HEK293 (cell line): ENCODE results near the gene HPCAL1.

Experiments
- CTCF ChIP-seq: fragments of 450-650 bp; formaldehyde crosslinking; IDR thresholded peaks from 2 replicates; pipeline ENCODE4 v1.5.1; 2016; ENCODE audit warnings: missing biosample characterization, missing genetic modification characterization
- MZF1 ChIP-seq: fragments of 450-650 bp; formaldehyde crosslinking; IDR thresholded peaks from 2 replicates; pipeline ENCODE4 v1.5.1; 2017; ENCODE audit warnings: missing biosample characterization, missing genetic modification characterization, borderline replicate concordance
- REST ChIP-seq: fragments of 450-650 bp; formaldehyde crosslinking; IDR thresholded peaks from 2 replicates; pipeline ENCODE4 v1.5.1; 2016; ENCODE audit warnings: missing biosample characterization, missing genetic modification characterization
- TSHZ1 ChIP-seq: fragments of 450-650 bp; formaldehyde crosslinking; IDR thresholded peaks from 2 replicates; pipeline ENCODE4 v1.5.1; 2016; ENCODE audit warnings: missing biosample characterization, missing genetic modification characterization, borderline replicate concordance
- YY1 ChIP-seq: fragments of 450-650 bp; formaldehyde crosslinking; IDR thresholded peaks from 2 replicates; pipeline ENCODE4 v1.5.1; 2018; ENCODE audit warnings: missing biosample characterization, missing genetic modification characterization
- ZBTB26 ChIP-seq: fragments of 450-650 bp; formaldehyde crosslinking; optimal IDR thresholded peaks from 2 replicates; pipeline ENCODE3; 2016; ENCODE audit warnings: missing biosample characterization, mild to moderate bottlenecking, missing genetic modification characterization
- ZNF140 ChIP-seq: fragments of 450-650 bp; formaldehyde crosslinking; IDR thresholded peaks from 2 replicates; pipeline ENCODE4 v1.5.1; 2016; ENCODE audit warnings: missing biosample characterization, missing genetic modification characterization
- ZNF223 ChIP-seq: fragments of 450-650 bp; formaldehyde crosslinking; IDR thresholded peaks from 2 replicates; pipeline ENCODE4 v1.5.1; 2016; ENCODE audit warnings: missing biosample characterization, missing genetic modification characterization
- ZNF274 ChIP-seq, 2 experiments: fragments of 200-500 bp in 1 of 2; fragments of 450-650 bp in 1 of 2; sonication (Bioruptor generic) in 1 of 2; formaldehyde crosslinking in 1 of 2; IDR thresholded peaks; 2 replicates each; pipeline versions ENCODE4 v1.5.1 to v1.6.1; 2014 to 2016; ENCODE audit warnings: borderline replicate concordance in 1 of 2, inconsistent platforms in 1 of 2, low read length in 1 of 2, missing biosample characterization in 1 of 2, missing genetic modification characterization in 1 of 2
- ZNF544 ChIP-seq: fragments of 450-650 bp; formaldehyde crosslinking; IDR thresholded peaks from 2 replicates; pipeline ENCODE4 v1.5.0; 2017; ENCODE audit warnings: missing biosample characterization, missing genetic modification characterization
- ZNF639 ChIP-seq: fragments of 450-650 bp; formaldehyde crosslinking; IDR thresholded peaks from 2 replicates; pipeline ENCODE4 v1.5.1; 2016; ENCODE audit warnings: missing biosample characterization, missing genetic modification characterization
- ZNF658 ChIP-seq: fragments of 450-650 bp; formaldehyde crosslinking; IDR thresholded peaks from 2 replicates; pipeline ENCODE4; 2016; ENCODE audit warnings: missing biosample characterization, missing genetic modification characterization
- ZNF843 ChIP-seq: fragments of 450-650 bp; formaldehyde crosslinking; IDR thresholded peaks from 2 replicates; pipeline ENCODE4 v1.5.1; 2016; ENCODE audit warnings: missing biosample characterization, missing genetic modification characterization

- TF ChIP-seq YY1 (tag by site-specific recombination) (no peak), CTCF (no peak), ZNF544 (tag by site-specific recombination) (no peak), ZNF274 (IDR thresholded peaks at IDR 0.05; ENCODE audit: low read length) (no peak), ZNF274 (tag by site-specific recombination; IDR thresholded peaks at IDR 0.05; ENCODE audit: borderline replicate concordance) (no peak), ZNF639 (tag by site-specific recombination) (no peak), MZF1 (tag by site-specific recombination) (no peak), ZNF140 (tag by site-specific recombination) (no peak), ZNF658 (tag by site-specific recombination) (no peak), ZBTB26 (tag by site-specific recombination) (no peak), ZNF223 (tag by site-specific recombination) (no peak), TSHZ1 (tag by site-specific recombination) (no peak), REST (tag by site-specific recombination) (no peak), ZNF843 (tag by site-specific recombination) (no peak)
These were observed 46.2 kb downstream of the HPCAL1 start for GRCh38 chr2:10348891-10349290.
